Measurements from ENCODE around the gene AHDC1.
A peak's percentile ranks its signal among the peaks of the same experiment; 100 is the strongest.

Gene AHDC1

GRCh38 chr1:27615346-27616192 is 11.6 kb upstream of the AHDC1 start:
- DNase-seq (ENCODE audit: low spot score), result no peak
- FAIRE-seq, result no peak

GRCh38 chr1:27614625-27615344 is 10.8 kb upstream of the AHDC1 start:
- no peak for DNase-seq (ENCODE audit: low spot score)
- no peak for FAIRE-seq

- no peak for FAIRE-seq
- no peak for DNase-seq (ENCODE audit: low spot score)
Measured at GRCh38 chr1:27614043-27614624, 10.2 kb upstream of the AHDC1 start.

- FAIRE-seq, result no peak
- no peak for DNase-seq (ENCODE audit: low spot score)
Measured at GRCh38 chr1:27612718-27613117, 8.8 kb upstream of the AHDC1 start.

- DNase-seq (ENCODE audit: low spot score), result no peak
- FAIRE-seq, result no peak
Measured at GRCh38 chr1:27611450-27611849, 7.5 kb upstream of the AHDC1 start.

GRCh38 chr1:27609618-27610240 is 5.8 kb upstream of the AHDC1 start:
- DNase-seq (ENCODE audit: low spot score) (no peak), FAIRE-seq (no peak)

- FAIRE-seq, result no peak
- no peak for DNase-seq (ENCODE audit: low spot score)
Measured at GRCh38 chr1:27609210-27609555, 5.2 kb upstream of the AHDC1 start.

- no peak for FAIRE-seq
- peak; percentile 11 for DNase-seq (ENCODE audit: low spot score)
Measured at GRCh38 chr1:27607239-27607804, 3.4 kb upstream of the AHDC1 start.

GRCh38 chr1:27606708-27607238 is 2.8 kb upstream of the AHDC1 start:
- no peak for FAIRE-seq
- DNase-seq (ENCODE audit: low spot score), result peak; percentile 52

- no peak for FAIRE-seq
- peak; percentile 43 for DNase-seq (ENCODE audit: low spot score)
Measured at GRCh38 chr1:27605796-27606707, 2.1 kb upstream of the AHDC1 start.

- DNase-seq (ENCODE audit: low spot score) (no peak), FAIRE-seq (no peak)
Measured at GRCh38 chr1:27605300-27605766, 1.4 kb upstream of the AHDC1 start.

- FAIRE-seq (no peak), DNase-seq (ENCODE audit: low spot score) (no peak)
Measured at GRCh38 chr1:27604579-27605299, 795 bp upstream of the AHDC1 start.

GRCh38 chr1:27603309-27603680 is 649 bp downstream of the AHDC1 start:
- FAIRE-seq, result no peak
- no peak for DNase-seq (ENCODE audit: low spot score)

- no peak for DNase-seq (ENCODE audit: low spot score)
Measured at GRCh38 chr1:27602462-27603308, 1.3 kb downstream of the AHDC1 start.

GRCh38 chr1:27601771-27602461 is 2.0 kb downstream of the AHDC1 start:
- DNase-seq (ENCODE audit: low spot score) (no peak), FAIRE-seq (no peak)

More at GRCh38 chr1:27602462-27603308, 1.3 kb downstream of the AHDC1 start:
- no peak for FAIRE-seq

GRCh38 chr1:27601321-27601770 is 2.6 kb downstream of the AHDC1 start:
- no peak for FAIRE-seq
- no peak for DNase-seq (ENCODE audit: low spot score)

GRCh38 chr1:27600498-27601175 is 3.3 kb downstream of the AHDC1 start:
- FAIRE-seq, result no peak
- no peak for DNase-seq (ENCODE audit: low spot score)
